NCI-H2029 (cell line): Measurements from ENCODE around the gene FHIP2A.
"Not testable (repeated sequence)": the region's sequence is repeated elsewhere in the genome, so short reads cannot be mapped to it uniquely, and the experiment has no call there.

Source experiments
- DNase-seq: peaks from one replicate; lab custom pipeline; 2025; lab: John Stamatoyannopoulos, UW

FHIP2A gene

GRCh38 chr10:114856544-114857287 lies 35.1 kb downstream of the FHIP2A start:
- no peak for DNase-seq

- DNase-seq = not testable (repeated sequence)
These were observed 35.6 kb downstream of the FHIP2A start for GRCh38 chr10:114857288-114857565.

GRCh38 chr10:114857922-114858629 lies 36.5 kb downstream of the FHIP2A start:
- DNase-seq = no peak

GRCh38 chr10:114859222-114859621 lies 37.6 kb downstream of the FHIP2A start:
- DNase-seq = no peak

- DNase-seq = no peak
These were observed 40.9 kb downstream of the FHIP2A start for GRCh38 chr10:114862456-114862855.

GRCh38 chr10:114867365-114867764 lies 45.8 kb downstream of the FHIP2A start:
- no peak for DNase-seq

GRCh38 chr10:114868870-114869519 lies 47.4 kb downstream of the FHIP2A start:
- DNase-seq = no peak

GRCh38 chr10:114869520-114869892 lies 47.9 kb downstream of the FHIP2A start:
- no peak for DNase-seq

- no peak for DNase-seq
These were observed 48.9 kb downstream of the FHIP2A start for GRCh38 chr10:114870486-114870885.

GRCh38 chr10:114871379-114871778 lies 49.8 kb downstream of the FHIP2A start:
- no peak for DNase-seq
